ENCODE data around the gene A2M. TPM values are rescaled to one million over a fixed set of nuclear protein-coding genes. Genes with fewer than 3 reads are reported as not detected.
A peak's percentile ranks its signal among the peaks of the same experiment; 100 is the strongest.

Gene A2M
- total RNA-seq, 1 donor from 2014 or later = 1.1 TPM

DNA sequence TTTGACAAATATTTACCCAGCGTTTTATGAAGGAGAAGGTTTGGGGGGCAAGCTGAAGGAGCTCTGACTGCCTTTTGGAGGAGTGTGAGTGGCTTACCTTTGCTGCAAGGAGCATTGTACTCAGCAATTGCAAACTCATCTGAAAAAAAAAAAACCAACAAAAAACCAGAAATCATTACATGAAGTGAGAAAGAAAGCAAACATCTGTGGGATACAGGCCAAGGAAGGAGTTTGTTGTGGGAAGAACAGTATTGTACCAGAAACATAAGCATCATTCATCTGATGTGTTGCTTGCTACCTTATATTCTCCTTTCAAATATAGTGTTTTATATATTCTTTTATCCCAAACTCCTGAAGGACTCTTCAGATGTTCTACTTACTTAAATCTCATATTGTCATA lies 47.6 kb downstream of the A2M start:
- H3K4me3 ChIP-seq (ENCODE audit: low read depth, low read length) = no peak overlapping the region
- DNase-seq (ENCODE audit: low read depth) (no peak), FAIRE-seq (no peak)
- H3K36me3 ChIP-seq (ENCODE audit: control insufficient read depth, insufficient read depth, low read length) = no peaks in the 10 kb centered on the region
- TF ChIP-seq, protein P1, sequence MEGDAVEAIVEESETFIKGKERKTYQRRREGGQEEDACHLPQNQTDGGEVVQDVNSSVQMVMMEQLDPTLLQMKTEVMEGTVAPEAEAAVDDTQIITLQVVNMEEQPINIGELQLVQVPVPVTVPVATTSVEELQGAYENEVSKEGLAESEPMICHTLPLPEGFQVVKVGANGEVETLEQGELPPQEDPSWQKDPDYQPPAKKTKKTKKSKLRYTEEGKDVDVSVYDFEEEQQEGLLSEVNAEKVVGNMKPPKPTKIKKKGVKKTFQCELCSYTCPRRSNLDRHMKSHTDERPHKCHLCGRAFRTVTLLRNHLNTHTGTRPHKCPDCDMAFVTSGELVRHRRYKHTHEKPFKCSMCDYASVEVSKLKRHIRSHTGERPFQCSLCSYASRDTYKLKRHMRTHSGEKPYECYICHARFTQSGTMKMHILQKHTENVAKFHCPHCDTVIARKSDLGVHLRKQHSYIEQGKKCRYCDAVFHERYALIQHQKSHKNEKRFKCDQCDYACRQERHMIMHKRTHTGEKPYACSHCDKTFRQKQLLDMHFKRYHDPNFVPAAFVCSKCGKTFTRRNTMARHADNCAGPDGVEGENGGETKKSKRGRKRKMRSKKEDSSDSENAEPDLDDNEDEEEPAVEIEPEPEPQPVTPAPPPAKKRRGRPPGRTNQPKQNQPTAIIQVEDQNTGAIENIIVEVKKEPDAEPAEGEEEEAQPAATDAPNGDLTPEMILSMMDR (IDR thresholded peaks at IDR 0.05; ENCODE audit: insufficient read depth, low read length, severe bottlenecking) = no peak
- H3K27me3 ChIP-seq (ENCODE audit: control insufficient read depth, insufficient read depth, low read length) = no peaks in the 10 kb centered on the region

DNA sequence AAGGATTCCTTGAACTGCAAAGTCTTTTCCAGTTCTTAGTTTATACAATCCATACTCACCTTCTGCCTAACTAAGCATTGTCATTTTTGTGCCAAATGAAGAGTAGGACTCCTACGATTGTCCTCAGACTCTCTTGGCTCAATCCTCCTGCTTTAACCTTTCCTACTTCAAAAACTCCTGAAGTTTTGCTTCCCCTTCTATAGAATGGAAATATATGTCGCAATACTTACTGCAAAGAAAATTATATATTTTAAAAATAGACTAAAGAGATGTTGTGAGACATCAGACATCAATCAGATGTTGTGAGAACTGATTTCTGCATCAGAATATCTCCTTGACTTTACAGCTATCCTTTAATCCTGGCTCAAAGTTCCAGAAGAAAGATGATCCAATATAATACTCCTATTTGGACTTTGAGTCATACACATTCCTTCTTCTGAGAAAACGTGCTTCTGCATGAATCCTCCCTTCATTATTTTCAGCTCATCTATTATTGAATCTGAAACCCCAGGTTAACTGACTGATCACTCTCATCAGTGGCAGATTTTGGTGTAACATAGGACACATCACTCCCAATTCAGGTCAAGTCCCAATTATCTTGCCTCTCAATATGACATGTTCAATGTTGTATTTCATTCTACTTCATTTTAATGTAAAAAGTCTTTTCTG lies 48.8 kb downstream of the A2M start:
- TF ChIP-seq, protein P1 (IDR thresholded peaks at IDR 0.05; ENCODE audit: insufficient read depth, low read length, severe bottlenecking) = no peak
- FAIRE-seq = no peak
- no peaks in the 10 kb centered on the region for H3K36me3 ChIP-seq (ENCODE audit: control insufficient read depth, insufficient read depth, low read length)
- no peak overlapping the region for H3K4me3 ChIP-seq (ENCODE audit: low read depth, low read length)
- no peaks in the 10 kb centered on the region for H3K27me3 ChIP-seq (ENCODE audit: control insufficient read depth, insufficient read depth, low read length)
- peak; percentile 58 for DNase-seq (ENCODE audit: low read depth)

DNA sequence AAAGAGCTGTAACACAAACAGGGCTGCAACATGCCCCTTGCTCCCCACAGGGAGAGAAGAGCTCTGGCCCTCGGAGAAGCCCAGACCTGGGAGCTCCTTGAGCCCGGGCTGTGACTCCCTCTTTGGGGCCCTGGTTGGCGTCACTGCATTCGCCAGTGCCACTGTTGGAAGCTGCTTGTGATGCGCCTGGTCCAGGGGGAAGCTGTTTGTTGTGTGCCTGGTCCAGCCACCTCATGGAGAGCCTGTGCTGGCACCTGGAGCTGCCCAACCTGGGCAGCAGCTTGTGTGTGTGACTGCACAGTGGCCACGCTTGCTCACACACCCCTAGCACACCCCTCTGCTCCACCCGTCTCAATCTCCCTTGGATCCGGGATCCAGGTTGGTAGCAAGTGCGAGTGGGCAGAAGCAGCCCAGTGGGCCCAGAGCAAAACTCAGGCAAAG lies 49.5 kb downstream of the A2M start:
- Histone ChIP-seq H3K4me3 (ENCODE audit: low read depth, low read length) (no peak overlapping the region), H3K36me3 (ENCODE audit: control insufficient read depth, insufficient read depth, low read length) (no peaks in the 10 kb centered on the region), H3K27me3 (ENCODE audit: control insufficient read depth, insufficient read depth, low read length) (no peaks in the 10 kb centered on the region)
- DNase-seq (ENCODE audit: low read depth) = no peak
- no peak for FAIRE-seq
- TF ChIP-seq, protein P1 (IDR thresholded peaks at IDR 0.05; ENCODE audit: insufficient read depth, low read length, severe bottlenecking) = no peak

DNA sequence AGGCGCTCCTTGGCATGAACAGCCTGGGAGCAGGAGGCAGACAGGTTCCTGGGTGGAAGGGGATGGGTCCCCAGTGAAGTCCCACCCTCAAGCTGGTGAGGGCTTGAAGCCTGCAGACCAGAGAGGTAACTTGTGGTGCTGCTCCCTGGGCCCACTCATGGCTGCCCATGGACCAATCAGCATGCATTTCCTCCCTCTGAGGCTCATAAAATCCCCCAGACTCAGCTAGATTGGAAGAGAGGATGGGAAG lies 50.2 kb downstream of the A2M start:
- Histone ChIP-seq H3K4me3 (ENCODE audit: low read depth, low read length) (no peak overlapping the region), H3K36me3 (ENCODE audit: control insufficient read depth, insufficient read depth, low read length) (no peaks in the 10 kb centered on the region), H3K27me3 (ENCODE audit: control insufficient read depth, insufficient read depth, low read length) (no peaks in the 10 kb centered on the region)
- FAIRE-seq (no peak), DNase-seq (ENCODE audit: low read depth) (no peak)
- TF ChIP-seq, protein P1 (IDR thresholded peaks at IDR 0.05; ENCODE audit: insufficient read depth, low read length, severe bottlenecking) = no peak

DNA sequence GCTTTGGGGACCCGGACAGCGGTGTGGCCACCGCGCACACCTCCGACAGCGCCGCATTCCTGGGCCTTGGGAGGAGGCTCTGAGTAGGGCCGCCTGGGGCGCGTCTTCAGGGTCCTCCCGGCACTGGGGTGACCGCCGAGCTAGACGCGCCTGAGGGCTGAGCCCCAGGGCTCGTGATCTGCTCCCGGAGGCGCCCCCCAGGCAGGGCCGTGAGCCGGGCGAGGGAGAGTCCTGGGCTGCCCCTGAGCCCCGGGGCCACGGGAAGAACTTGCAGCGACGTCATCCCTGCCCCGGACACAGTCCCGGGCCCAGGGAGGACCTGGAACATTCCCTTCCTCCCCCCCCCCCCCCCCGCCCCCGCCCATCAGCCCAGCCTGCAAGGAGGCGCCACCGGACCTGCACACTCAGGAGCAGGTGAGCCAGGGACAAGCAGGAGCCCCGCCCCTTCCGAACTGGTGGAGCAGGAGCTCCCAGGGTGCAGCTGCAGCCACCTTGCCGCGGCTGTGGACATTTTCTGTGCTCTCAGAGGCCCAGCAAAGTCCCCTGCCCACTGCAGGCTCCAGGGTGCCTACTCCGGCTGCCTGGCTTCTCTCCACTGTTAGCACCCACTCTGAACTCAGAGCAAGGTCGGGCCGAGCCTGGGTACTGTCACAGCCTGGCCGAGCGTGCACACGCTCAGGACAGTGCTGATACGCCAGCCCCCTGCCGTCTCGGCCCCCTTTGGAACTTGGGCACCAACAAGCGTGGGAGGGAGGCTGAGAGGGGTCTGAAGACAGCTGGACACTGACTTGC lies 50.7 kb downstream of the A2M start:
- Histone ChIP-seq H3K27me3 (ENCODE audit: control insufficient read depth, insufficient read depth, low read length) (no peaks in the 10 kb centered on the region), H3K4me3 (ENCODE audit: low read depth, low read length) (peak overlapping the region; percentile 84), H3K36me3 (ENCODE audit: control insufficient read depth, insufficient read depth, low read length) (no peaks in the 10 kb centered on the region)
- no peak for FAIRE-seq
- TF ChIP-seq, protein P1 (IDR thresholded peaks at IDR 0.05; ENCODE audit: insufficient read depth, low read length, severe bottlenecking) = no peak
- DNase-seq (ENCODE audit: low read depth) = peak; percentile 63
